Neuronal stem cell (in vitro differentiated cells): ENCODE measurements around the gene POLD4.
A peak's percentile ranks its signal among the peaks of the same experiment; 100 is the strongest.

Experiments used
- DNase-seq: peaks from one replicate; pipeline ENCODE4 v3.0.0-alpha.2; 2013; ENCODE audit warnings: low spot score
- H2AFZ ChIP-seq: one replicate; pipeline ENCODE4 v1.6.1; 2013; ENCODE audit warnings: mild to moderate bottlenecking, low read length, inconsistent platforms
- H2AK5ac ChIP-seq: 2 replicates; pipeline ENCODE4 v1.6.1; 2013; ENCODE audit warnings: low read depth, mild to moderate bottlenecking, inconsistent platforms, low read length, moderate library complexity, mixed read lengths
- H2BK120ac ChIP-seq: 2 replicates; pipeline ENCODE4 v1.6.1; 2013; ENCODE audit warnings: low read depth, mild to moderate bottlenecking, inconsistent platforms, low read length, moderate library complexity, mixed read lengths
- H2BK12ac ChIP-seq: one replicate; pipeline ENCODE4 v1.6.1; 2013; ENCODE audit warnings: low read length, inconsistent platforms
- H2BK15ac ChIP-seq: 2 replicates; pipeline ENCODE4 v1.6.1; 2013; ENCODE audit warnings: mild to moderate bottlenecking, low read length, inconsistent platforms, mixed read lengths
- H2BK5ac ChIP-seq: one replicate; pipeline ENCODE4 v1.6.1; 2013; ENCODE audit warnings: inconsistent platforms, mild to moderate bottlenecking, low read length, moderate library complexity
- H3K14ac ChIP-seq: one replicate; pipeline ENCODE4 v1.6.1; 2013; ENCODE audit warnings: low read length, inconsistent platforms
- H3K18ac ChIP-seq: 2 replicates; pipeline ENCODE4 v1.6.1; 2013; ENCODE audit warnings: low read length, inconsistent platforms
- H3K23ac ChIP-seq: 2 replicates; pipeline ENCODE4 v1.6.1; 2013; ENCODE audit warnings: low read depth, mild to moderate bottlenecking, mixed read lengths, low read length, inconsistent platforms; ENCODE audit not compliant: poor library complexity
- H3K27ac ChIP-seq: replicated peaks from 3 replicates; pipeline ENCODE4 v1.5.1; 2013; ENCODE audit warnings: low read length, inconsistent platforms
- H3K27me3 ChIP-seq, 3 experiments: 2 replicates each; pipeline ENCODE4 v1.6.1; 2013; ENCODE audit warnings: low read length in 3 of 3, mild to moderate bottlenecking in 2 of 3, inconsistent platforms in 1 of 3, low read depth in 1 of 3, mixed read lengths in 1 of 3, moderate library complexity in 1 of 3; ENCODE audit not compliant: control insufficient read depth in 3 of 3, insufficient read depth in 3 of 3
- H3K36me3 ChIP-seq, 2 donors: replicated peaks in 1 of 2; 2 replicates each; pipeline ENCODE4 v1.6.1; 2013; ENCODE audit warnings: low read length in 2 of 2; ENCODE audit not compliant: control insufficient read depth in 2 of 2, insufficient read depth in 2 of 2
- H3K4ac ChIP-seq: 2 replicates; pipeline ENCODE4 v1.6.1; 2013; ENCODE audit warnings: inconsistent platforms, mild to moderate bottlenecking, low read length, moderate library complexity
- H3K4me1 ChIP-seq, 2 donors: 1 replicate in 1 of 2; 2 replicates in 1 of 2; pipeline ENCODE4 v1.6.1; 2013; ENCODE audit warnings: low read length in 2 of 2, low read depth in 1 of 2; ENCODE audit not compliant: control insufficient read depth in 2 of 2, insufficient read depth in 1 of 2
- H3K4me2 ChIP-seq: one replicate; pipeline ENCODE4 v1.6.1; 2013; ENCODE audit warnings: mild to moderate bottlenecking, low read length, inconsistent platforms; ENCODE audit not compliant: insufficient read depth, poor library complexity, severe bottlenecking
- H3K4me3 ChIP-seq, 2 donors: 2 replicates each; pipeline ENCODE4 v1.5.1; 2013; ENCODE audit warnings: low read length in 2 of 2, mild to moderate bottlenecking in 2 of 2, inconsistent platforms in 1 of 2, moderate library complexity in 1 of 2
- H3K79me1 ChIP-seq: one replicate; pipeline ENCODE4 v1.6.1; 2013; ENCODE audit warnings: low read depth, mild to moderate bottlenecking, inconsistent platforms, low read length, moderate library complexity
- H3K9ac ChIP-seq: one replicate; pipeline ENCODE4 v1.6.1; 2013; ENCODE audit warnings: mild to moderate bottlenecking, low read depth, low read length, inconsistent platforms; ENCODE audit not compliant: poor library complexity
- H3K9me3 ChIP-seq, 2 donors: replicated peaks in 1 of 2; 2 replicates each; pipeline versions ENCODE3 to v1.6.1; 2013; ENCODE audit warnings: low read length in 2 of 2, mild to moderate bottlenecking in 2 of 2, inconsistent platforms in 1 of 2, low read depth in 1 of 2, mixed read lengths in 1 of 2, moderate library complexity in 1 of 2; ENCODE audit not compliant: control insufficient read depth in 2 of 2, insufficient read depth in 1 of 2
- H4K8ac ChIP-seq: one replicate; pipeline ENCODE4 v1.6.1; 2013; ENCODE audit warnings: low read depth, mild to moderate bottlenecking, inconsistent platforms, low read length, moderate library complexity
- H4K91ac ChIP-seq: one replicate; pipeline ENCODE4 v1.6.1; 2013; ENCODE audit warnings: low read length, low read depth, mild to moderate bottlenecking, inconsistent platforms; ENCODE audit not compliant: poor library complexity
- WGBS, 2 donors: extraction: QIAGEN DNeasy Blood & Tissue Kit; methylation state at CpG; one replicate each; pipeline ENCODE4 v1.1.7; 2013; ENCODE audit warnings: missing lambda C conversion rate in 2 of 2, mixed read lengths in 1 of 2; ENCODE audit not compliant: insufficient read length in 2 of 2, insufficient replicate concordance in 1 of 2; ENCODE audit errors: extremely low coverage in 2 of 2; 5-methylcytosine and 5-hydroxymethylcytosine counted together

Gene POLD4

GRCh38 chr11:67401495-67402191, 48.3 kb upstream of the POLD4 start, which contains the start of gene PPP1CA:
Gene PPP1CA, minus strand, starts transcription at chr11:67401858. Its CDS starts 76 bp downstream, at chr11:67401782.
- no peak within 1 kb of the TSS for H4K91ac ChIP-seq
- H2BK5ac ChIP-seq = peak within 1 kb of the TSS; percentile 93
- no peak within 1 kb of the TSS for H4K8ac ChIP-seq
- no peaks in the 10 kb centered on the region for H3K27me3 ChIP-seq
- H3K18ac ChIP-seq = peak within 1 kb of the TSS; percentile 98
- peak within 1 kb of the TSS; percentile 93 for H2AK5ac ChIP-seq
- peak within 1 kb of the TSS; percentile 98 for H2AFZ ChIP-seq
- peak within 1 kb of the TSS; percentile 96 for H2BK15ac ChIP-seq
- peak within 1 kb of the TSS; percentile 94 for H3K9ac ChIP-seq
- H3K9me3 ChIP-seq = no peaks in the 10 kb centered on the region
- H3K36me3 ChIP-seq = peaks cover 30 to 41% of the 10 kb centered on the region in 2 donors
- no CpG with 5 or more reads among the region's 73 CpGs for WGBS, 2 donors
- H3K79me1 ChIP-seq = peaks cover 13% of the 10 kb centered on the region
- H2BK120ac ChIP-seq = peak within 1 kb of the TSS; percentile 91
- peak within 1 kb of the TSS; percentile 66 for H3K4ac ChIP-seq
- peak within 1 kb of the TSS; percentile 93 for H3K4me2 ChIP-seq
- H3K14ac ChIP-seq = peak within 1 kb of the TSS; percentile 97
- peak; percentile 90 for DNase-seq
- H2BK12ac ChIP-seq = peak within 1 kb of the TSS; percentile 22
- H3K27ac ChIP-seq = peak within 1 kb of the TSS; percentile 58
- H3K4me1 ChIP-seq = peaks cover 10 to 31% of the 10 kb centered on the region in 2 donors
- peak within 1 kb of the TSS; percentile 98 for H3K23ac ChIP-seq
- H3K4me3 ChIP-seq = peak within 1 kb of the TSS; percentile 85 to 94

- peaks cover 35 to 47% of the 10 kb centered on the region in 2 donors for H3K36me3 ChIP-seq
- no peak overlapping the region for H4K91ac ChIP-seq
- peak overlapping the region; percentile 97 for H3K14ac ChIP-seq
- no peak overlapping the region for H2BK15ac ChIP-seq
- no peaks in the 10 kb centered on the region for H3K27me3 ChIP-seq
- peaks cover 15% of the 10 kb centered on the region for H3K79me1 ChIP-seq
- H3K9me3 ChIP-seq = no peaks in the 10 kb centered on the region
- H4K8ac ChIP-seq = no peak overlapping the region
- peak overlapping the region; percentile 98 for H2AFZ ChIP-seq
- peak overlapping the region; percentile 22 for H2BK12ac ChIP-seq
- peak overlapping the region; percentile 93 for H3K4me2 ChIP-seq
- H2AK5ac ChIP-seq = peak overlapping the region; percentile 92
- peak overlapping the region; percentile 91 for H2BK120ac ChIP-seq
- peak overlapping the region; percentile 98 for H3K23ac ChIP-seq
- H3K27ac ChIP-seq = no peak overlapping the region
- peak overlapping the region; percentile 98 for H3K18ac ChIP-seq
- H3K4me3 ChIP-seq = peak overlapping the region; percentile 85 to 94
- peak overlapping the region; percentile 93 for H2BK5ac ChIP-seq
- H3K9ac ChIP-seq = peak overlapping the region; percentile 94
- no CpG with 5 or more reads among the region's 27 CpGs for WGBS, 2 donors
- DNase-seq = no peak
- H3K4ac ChIP-seq = peak overlapping the region; percentile 66
- peaks cover 10 to 31% of the 10 kb centered on the region in 2 donors for H3K4me1 ChIP-seq
These were observed 47.7 kb upstream of the POLD4 start for GRCh38 chr11:67400942-67401494.

DNA sequence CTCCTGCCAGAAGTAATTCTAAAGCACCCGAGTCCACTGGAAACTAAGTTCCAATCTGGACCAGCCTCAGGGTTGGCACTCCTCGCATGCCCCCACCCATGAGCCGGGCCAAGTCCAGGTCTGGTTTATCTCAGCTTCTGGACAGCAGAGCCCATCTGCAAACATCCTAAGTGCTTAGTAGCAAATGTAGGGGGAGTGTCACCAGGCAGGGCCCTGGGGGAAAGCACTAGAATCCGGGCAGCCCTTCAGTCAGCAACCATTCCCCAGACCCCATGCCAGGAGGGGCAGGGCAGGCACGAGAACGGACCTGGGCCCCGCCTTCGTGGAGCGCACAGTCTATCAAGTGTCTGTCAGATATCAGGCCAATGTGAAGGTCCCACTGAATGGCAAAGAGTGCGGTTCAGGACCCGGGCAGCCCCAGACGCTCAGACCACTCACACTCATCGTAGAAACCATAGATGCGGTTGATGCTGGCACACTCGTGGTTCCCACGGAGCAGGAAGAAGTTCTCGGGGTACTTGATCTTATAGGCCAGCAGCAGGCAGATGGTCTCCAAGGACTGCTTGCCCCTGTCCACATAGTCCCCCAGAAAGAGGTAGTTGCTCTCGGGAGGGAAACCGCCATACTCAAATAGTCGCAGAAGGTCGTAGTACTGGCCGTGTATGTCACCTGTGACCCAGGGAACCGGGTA, 47.0 kb upstream of the POLD4 start:
- Histone ChIP-seq H4K91ac (no peak overlapping the region), H2BK120ac (no peak overlapping the region), H3K23ac (peak overlapping the region; percentile 86), H3K27me3 (no peaks in the 10 kb centered on the region), H2BK5ac (peak overlapping the region; percentile 93), H3K4me3 (peak overlapping the region; percentile 85 to 94), H3K4me1 (peaks cover 10 to 31% of the 10 kb centered on the region in 2 donors), H2AFZ (no peak overlapping the region), H2BK15ac (no peak overlapping the region), H3K14ac (no peak overlapping the region), H3K18ac (no peak overlapping the region), H3K9ac (peak overlapping the region; percentile 94), H2BK12ac (no peak overlapping the region), H3K9me3 (no peaks in the 10 kb centered on the region), H4K8ac (no peak overlapping the region), H3K79me1 (peaks cover 15% of the 10 kb centered on the region), H3K27ac (no peak overlapping the region), H3K4me2 (peak overlapping the region; percentile 93), H3K36me3 (peaks cover 41 to 53% of the 10 kb centered on the region in 2 donors), H3K4ac (no peak overlapping the region), H2AK5ac (peak overlapping the region; percentile 63)
- no peak for DNase-seq
- WGBS, 2 donors = no CpG with 5 or more reads among the region's 23 CpGs
